Neural cell (in vitro differentiated cells): ENCODE data around the gene PHACTR1.

Experiments used
- CTCF ChIP-seq: fragments of 450-650 bp; IDR thresholded peaks from 2 replicates; pipeline ENCODE4 v1.5.1; 2014; ENCODE audit warnings: antibody characterized with exemption, mild to moderate bottlenecking, moderate library complexity; ENCODE audit not compliant: poor library complexity, severe bottlenecking
- EP300 ChIP-seq: fragments of 450-650 bp; conservative IDR thresholded peaks from 2 replicates; pipeline ENCODE4 v1.6.1; 2014; ENCODE audit warnings: antibody characterized with exemption, mild to moderate bottlenecking, moderate library complexity; ENCODE audit not compliant: poor library complexity, severe bottlenecking
- EZH2 ChIP-seq: fragments of 200-600, 300-800 bp; shearing (Covaris generic), sonication (generic); IDR thresholded peaks from 2 replicates; pipeline ENCODE4 v1.6.1; 2014; ENCODE audit warnings: antibody characterized with exemption, low read length, borderline replicate concordance, mild to moderate bottlenecking; ENCODE audit not compliant: insufficient read depth, poor library complexity, severe bottlenecking
- MXI1 ChIP-seq: fragments of 450-650 bp; conservative IDR thresholded peaks from 2 replicates; pipeline ENCODE4 v1.6.1; 2014; ENCODE audit warnings: antibody characterized with exemption, mild to moderate bottlenecking; ENCODE audit not compliant: poor library complexity, severe bottlenecking
- POLR2AphosphoS5 ChIP-seq: IDR thresholded peaks from 2 replicates; pipeline ENCODE4 v1.6.1; 2012
- RAD21 ChIP-seq: fragments of 450-650 bp; conservative IDR thresholded peaks from 2 replicates; pipeline ENCODE4 v1.6.1; 2014; ENCODE audit warnings: antibody characterized with exemption, mild to moderate bottlenecking, moderate library complexity
- REST ChIP-seq: IDR thresholded peaks from 2 replicates; pipeline ENCODE4 v1.6.1; 2012; ENCODE audit warnings: borderline replicate concordance
- SMC3 ChIP-seq: fragments of 450-650 bp; conservative IDR thresholded peaks from 2 replicates; pipeline ENCODE4 v1.6.1; 2014; ENCODE audit warnings: antibody characterized with exemption, mild to moderate bottlenecking, moderate library complexity; ENCODE audit not compliant: poor library complexity
- TAF1 ChIP-seq: IDR thresholded peaks from 2 replicates; pipeline ENCODE4 v1.6.1; 2012; ENCODE audit warnings: low read depth

- no peak for TF ChIP-seq POLR2AphosphoS5
- no peak for TF ChIP-seq CTCF
- TF ChIP-seq EZH2, result no peak
- TF ChIP-seq EP300, result no peak
- no peak for TF ChIP-seq TAF1
- TF ChIP-seq RAD21, result no peak
- no peak for TF ChIP-seq REST
- TF ChIP-seq SMC3, result no peak
- TF ChIP-seq MXI1, result no peak
Observed at GRCh38 chr6:13035606-13036005, 319.0 kb downstream of the PHACTR1 start.
